IPS-15b (cell line): ENCODE data around the gene CDIP1.

ENCODE experiments used
- H3K27me3 ChIP-seq: one replicate; pipeline ENCODE4 v1.6.1; 2013; ENCODE audit warnings: low read length; ENCODE audit not compliant: control insufficient read depth, insufficient read depth
- H3K36me3 ChIP-seq: one replicate; pipeline ENCODE4 v1.6.1; 2013; ENCODE audit warnings: low read length; ENCODE audit not compliant: control insufficient read depth, insufficient read depth
- H3K4me1 ChIP-seq: one replicate; pipeline ENCODE4 v1.6.1; 2013; ENCODE audit warnings: mild to moderate bottlenecking, low read length; ENCODE audit not compliant: control insufficient read depth, insufficient read depth
- H3K4me3 ChIP-seq: one replicate; pipeline ENCODE4 v1.5.1; 2013; ENCODE audit warnings: low read depth, low read length
- H3K9ac ChIP-seq: one replicate; pipeline ENCODE4 v1.6.1; 2013; ENCODE audit warnings: low read depth, mild to moderate bottlenecking, low read length
- H3K9me3 ChIP-seq: one replicate; pipeline ENCODE4 v1.6.1; 2013; ENCODE audit warnings: mild to moderate bottlenecking, low read length; ENCODE audit not compliant: control insufficient read depth, insufficient read depth

Gene CDIP1

DNA sequence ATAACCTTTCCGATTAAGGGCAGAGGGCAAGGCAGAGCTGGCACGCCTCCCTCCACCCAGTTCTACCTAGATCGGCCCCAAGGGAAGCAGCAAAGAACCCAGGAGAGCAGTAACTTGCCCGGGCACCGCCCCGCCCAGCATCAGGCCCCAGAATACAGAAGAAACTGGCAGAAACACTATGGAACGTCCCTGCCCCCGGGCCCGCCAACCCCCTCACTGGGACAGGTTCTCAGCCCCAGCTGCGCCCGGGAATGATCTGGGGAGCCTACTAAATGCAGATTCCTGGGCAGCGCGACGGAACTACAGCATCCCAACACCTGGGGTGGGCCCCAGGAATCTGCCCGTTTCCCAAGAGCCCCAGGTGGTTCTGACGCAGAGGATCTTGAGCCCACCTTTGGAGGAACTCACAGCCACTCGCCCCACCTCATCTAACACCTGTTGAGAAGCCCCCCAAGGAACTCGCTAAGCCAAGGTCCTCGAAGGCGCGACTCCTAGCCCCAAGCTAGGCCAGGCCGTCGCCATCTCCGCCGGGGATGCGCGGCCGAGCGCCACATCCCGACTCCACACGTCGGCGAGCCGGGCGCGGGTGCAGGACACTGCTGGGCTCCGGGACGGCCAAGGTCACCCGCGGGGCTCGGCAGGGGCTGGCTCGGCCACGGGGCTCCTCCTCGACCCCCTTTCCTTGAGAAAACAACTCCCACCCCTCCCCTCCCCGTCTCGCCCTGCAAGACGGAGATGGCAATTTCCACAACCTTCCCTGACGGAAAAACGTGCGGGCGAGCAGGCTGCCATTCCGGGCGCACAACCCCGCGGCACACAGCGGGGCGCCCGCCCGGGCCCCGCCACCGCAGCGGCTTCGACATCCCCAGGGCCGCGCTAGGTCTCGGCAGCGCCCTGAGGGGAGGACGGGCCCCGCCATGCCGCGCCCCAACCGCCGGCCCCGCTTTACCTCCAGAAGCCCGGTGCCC, 913 bp downstream of the CDIP1 start:
- H3K36me3 ChIP-seq = peaks cover 10% of the 10 kb centered on the region
- peak overlapping the region; percentile 88 for H3K4me3 ChIP-seq
- peaks cover 10% of the 10 kb centered on the region for H3K27me3 ChIP-seq
- peaks cover 6% of the 10 kb centered on the region for H3K4me1 ChIP-seq
- H3K9ac ChIP-seq = peak overlapping the region; percentile 74
- H3K9me3 ChIP-seq = no peaks in the 10 kb centered on the region

GRCh38 chr16:4536391-4537106, 2.0 kb downstream of the CDIP1 start:
- Histone ChIP-seq H3K4me1 (peaks cover 6% of the 10 kb centered on the region), H3K36me3 (peaks cover 10% of the 10 kb centered on the region), H3K9ac (no peak overlapping the region), H3K4me3 (peak overlapping the region; percentile 88), H3K9me3 (no peaks in the 10 kb centered on the region), H3K27me3 (peaks cover 10% of the 10 kb centered on the region)

- H3K36me3 ChIP-seq = peaks cover 10% of the 10 kb centered on the region
- H3K4me3 ChIP-seq = no peak overlapping the region
- no peak overlapping the region for H3K9ac ChIP-seq
- peaks cover 7% of the 10 kb centered on the region for H3K4me1 ChIP-seq
- peaks cover 10% of the 10 kb centered on the region for H3K27me3 ChIP-seq
- no peaks in the 10 kb centered on the region for H3K9me3 ChIP-seq
Observed at GRCh38 chr16:4535627-4536108, 2.9 kb downstream of the CDIP1 start.

DNA sequence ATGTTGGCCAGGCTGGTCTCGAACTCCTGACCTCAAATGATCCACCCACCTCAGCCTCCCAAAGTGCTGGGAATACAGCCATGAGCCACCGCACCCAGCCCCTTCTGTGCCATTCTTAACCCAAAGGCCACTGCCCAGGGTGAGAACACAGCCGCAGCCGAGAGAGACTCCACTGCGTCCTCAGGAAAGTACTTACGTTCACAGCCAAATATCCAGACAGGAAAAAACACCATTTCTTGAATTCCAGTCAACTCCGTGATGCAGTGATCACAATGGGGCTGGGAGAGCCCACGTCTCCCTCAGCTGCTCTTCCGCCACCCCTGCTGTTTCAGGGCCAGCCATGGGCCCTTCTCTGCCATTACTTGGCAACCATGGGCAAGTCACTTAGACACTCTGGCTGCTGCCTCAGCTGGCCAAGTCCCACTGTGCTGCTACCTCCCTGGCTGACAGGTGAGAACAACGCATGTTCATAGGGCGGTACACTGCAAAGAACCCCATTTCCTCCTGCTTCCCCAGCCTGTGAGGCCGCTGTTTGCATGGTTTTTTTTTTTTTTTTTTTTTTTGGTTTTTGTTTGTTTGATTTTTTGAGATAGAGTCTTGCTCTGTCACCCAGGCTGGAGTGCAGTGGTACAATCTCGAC, 4.3 kb downstream of the CDIP1 start:
- H3K4me3 ChIP-seq = no peak overlapping the region
- H3K36me3 ChIP-seq = peaks cover 10% of the 10 kb centered on the region
- H3K9ac ChIP-seq = no peak overlapping the region
- H3K9me3 ChIP-seq = no peaks in the 10 kb centered on the region
- peaks cover 2% of the 10 kb centered on the region for H3K27me3 ChIP-seq
- H3K4me1 ChIP-seq = peaks cover 20% of the 10 kb centered on the region

GRCh38 chr16:4533490-4533889, 5.1 kb downstream of the CDIP1 start:
- Histone ChIP-seq H3K9me3 (no peaks in the 10 kb centered on the region), H3K27me3 (no peaks in the 10 kb centered on the region), H3K4me3 (no peak overlapping the region), H3K9ac (no peak overlapping the region), H3K36me3 (peaks cover 10% of the 10 kb centered on the region), H3K4me1 (peaks cover 24% of the 10 kb centered on the region)

DNA sequence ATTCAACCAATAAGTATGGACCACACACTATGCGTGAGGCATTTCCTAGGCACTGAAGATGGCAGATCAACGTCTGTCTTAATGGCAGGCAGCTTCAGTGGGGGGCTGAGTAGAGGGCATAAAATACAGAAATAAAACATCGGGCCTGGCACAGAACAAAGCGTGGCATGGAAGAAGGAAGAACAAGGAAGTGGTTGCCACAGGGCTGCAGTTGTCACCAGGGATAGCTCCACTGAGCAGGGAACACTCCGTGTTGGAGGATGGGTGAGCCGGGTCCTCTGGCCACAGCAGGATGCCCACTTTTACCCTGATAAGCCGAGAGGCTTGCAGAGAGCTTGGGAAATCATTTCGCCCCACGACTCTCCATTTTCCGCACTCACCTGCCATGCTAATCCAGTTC, 6.3 kb downstream of the CDIP1 start:
- H3K9ac ChIP-seq = no peak overlapping the region
- H3K4me3 ChIP-seq = no peak overlapping the region
- peaks cover 28% of the 10 kb centered on the region for H3K4me1 ChIP-seq

GRCh38 chr16:4531811-4532210, 6.8 kb downstream of the CDIP1 start:
- H3K36me3 ChIP-seq = peaks cover 10% of the 10 kb centered on the region
- H3K4me1 ChIP-seq = peaks cover 28% of the 10 kb centered on the region
- no peaks in the 10 kb centered on the region for H3K9me3 ChIP-seq
- no peak overlapping the region for H3K9ac ChIP-seq
- no peaks in the 10 kb centered on the region for H3K27me3 ChIP-seq
- no peak overlapping the region for H3K4me3 ChIP-seq

More for the DNA sequence above, 6.3 kb downstream of the CDIP1 start:
- Histone ChIP-seq H3K36me3 (peaks cover 10% of the 10 kb centered on the region), H3K27me3 (no peaks in the 10 kb centered on the region), H3K9me3 (no peaks in the 10 kb centered on the region)

DNA sequence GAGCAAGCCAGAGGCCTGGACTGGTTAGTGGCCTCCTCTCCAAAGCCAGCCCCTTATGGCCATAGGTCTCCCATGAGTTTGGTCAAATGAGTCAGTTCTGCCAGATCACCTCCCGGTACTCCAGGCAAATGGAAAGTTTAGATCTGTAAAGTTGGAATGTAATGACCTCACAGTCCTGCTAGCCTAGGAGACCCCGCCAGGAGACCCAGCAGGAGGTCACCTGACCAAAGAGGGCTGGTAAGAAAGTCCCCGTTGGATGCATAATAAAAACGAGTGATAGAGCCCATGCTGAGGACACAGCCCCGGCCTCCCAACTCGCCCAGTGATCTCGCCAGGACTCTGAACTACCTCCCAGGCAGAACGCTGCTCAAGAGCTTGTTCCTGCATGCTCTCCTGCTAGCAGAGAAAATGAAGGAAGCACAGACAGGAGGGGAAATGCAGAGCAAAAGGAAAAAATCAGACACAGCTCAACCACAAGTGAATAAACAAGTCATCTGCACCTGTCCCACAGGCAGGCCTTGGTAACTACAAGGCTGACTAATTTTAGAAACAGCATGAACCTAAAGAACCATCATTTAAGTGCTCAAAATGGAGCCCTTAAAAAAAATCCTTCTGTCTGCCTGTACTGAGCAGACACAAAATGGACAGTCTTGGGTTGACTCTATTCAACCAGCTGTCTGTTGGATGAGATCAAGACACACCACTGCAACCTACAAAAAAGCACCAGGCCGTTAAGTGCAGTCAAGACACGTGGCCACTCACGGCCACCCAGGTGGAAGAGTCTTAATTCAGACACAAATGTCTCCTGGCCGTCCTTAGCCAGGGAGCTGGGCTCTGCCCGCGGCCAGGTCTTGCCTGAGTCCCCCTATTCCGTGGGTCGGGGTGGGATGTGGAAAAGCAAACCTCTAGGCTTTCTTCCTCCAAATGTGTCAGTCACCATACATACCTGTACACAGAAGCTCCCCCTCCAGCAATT, 9.2 kb downstream of the CDIP1 start:
- Histone ChIP-seq H3K9ac (peak overlapping the region; percentile 14), H3K4me1 (peaks cover 26% of the 10 kb centered on the region), H3K27me3 (no peaks in the 10 kb centered on the region)

GRCh38 chr16:4525634-4526277, 12.8 kb downstream of the CDIP1 start:
- H3K27me3 ChIP-seq = no peaks in the 10 kb centered on the region
- peaks cover 11% of the 10 kb centered on the region for H3K36me3 ChIP-seq
- peaks cover 32% of the 10 kb centered on the region for H3K4me1 ChIP-seq
- no peaks in the 10 kb centered on the region for H3K9me3 ChIP-seq
- H3K4me3 ChIP-seq = peak overlapping the region; percentile 6
- no peak overlapping the region for H3K9ac ChIP-seq

More for the DNA sequence above, 9.2 kb downstream of the CDIP1 start:
- no peaks in the 10 kb centered on the region for H3K9me3 ChIP-seq
- peaks cover 3% of the 10 kb centered on the region for H3K36me3 ChIP-seq
- peak overlapping the region; percentile 27 for H3K4me3 ChIP-seq

DNA sequence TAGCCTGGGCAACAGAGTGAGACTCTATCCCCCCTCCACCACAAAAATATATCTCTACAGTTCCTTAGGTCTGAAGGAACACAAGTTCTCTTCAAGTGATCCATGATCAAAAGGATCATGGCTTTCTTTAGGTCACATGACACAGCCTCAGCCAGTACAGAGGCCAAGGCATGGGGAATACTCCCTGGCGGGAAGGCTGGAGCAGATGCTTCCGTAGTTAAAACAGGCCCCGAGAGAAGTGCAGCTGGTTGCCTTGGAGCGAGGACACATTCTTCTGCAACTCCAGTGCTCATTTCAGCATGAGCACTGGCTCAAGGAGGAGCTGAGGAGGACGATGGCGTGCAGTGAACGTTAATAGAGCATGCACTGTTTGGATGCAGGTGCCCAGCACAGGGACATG, 13.5 kb downstream of the CDIP1 start:
- Histone ChIP-seq H3K36me3 (peaks cover 11% of the 10 kb centered on the region), H3K4me1 (peaks cover 27% of the 10 kb centered on the region), H3K27me3 (no peaks in the 10 kb centered on the region), H3K9me3 (no peaks in the 10 kb centered on the region), H3K9ac (no peak overlapping the region), H3K4me3 (no peak overlapping the region)
